GM21423 (cell line): ENCODE results near the gene LRRC61.
"Not testable (repeated sequence)": the region's sequence is repeated elsewhere in the genome, so short reads cannot be mapped to it uniquely, and the experiment has no call there.

ENCODE experiments used
- ATAC-seq: cut with Tn5 transposase; IDR thresholded peaks from one replicate; pipeline ENCODE4 v1.9.1; 2021; ENCODE audit warnings: mild to moderate bottlenecking, moderate library complexity; ENCODE audit not compliant: unreplicated experiment

LRRC61 gene

DNA sequence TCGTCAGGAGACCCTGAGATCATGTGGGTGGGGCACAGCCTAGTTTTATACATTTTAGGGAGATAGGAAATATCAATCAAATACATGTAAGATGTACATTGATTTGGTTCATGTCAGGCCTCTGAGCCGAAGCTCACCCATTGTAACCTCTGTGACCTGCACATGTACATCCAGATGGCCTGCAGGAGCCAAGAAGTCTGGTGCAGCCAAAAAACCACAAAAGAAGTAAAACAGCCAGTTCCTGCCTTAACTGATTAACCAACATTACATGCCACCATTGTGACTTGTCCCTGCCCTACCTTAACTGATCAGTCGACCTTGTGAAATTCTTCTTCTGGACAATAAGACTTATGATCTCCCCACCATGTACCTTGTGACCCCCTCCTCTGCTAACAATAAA lies 16.0 kb upstream of the LRRC61 start:
- ATAC-seq, result no peak

GRCh38 chr7:150307904-150308303 lies 15.3 kb upstream of the LRRC61 start:
- no peak for ATAC-seq

- no peak for ATAC-seq
Observed at GRCh38 chr7:150308575-150308974, 14.6 kb upstream of the LRRC61 start.

GRCh38 chr7:150311146-150311545 lies 12.0 kb upstream of the LRRC61 start:
- ATAC-seq, result no peak

DNA sequence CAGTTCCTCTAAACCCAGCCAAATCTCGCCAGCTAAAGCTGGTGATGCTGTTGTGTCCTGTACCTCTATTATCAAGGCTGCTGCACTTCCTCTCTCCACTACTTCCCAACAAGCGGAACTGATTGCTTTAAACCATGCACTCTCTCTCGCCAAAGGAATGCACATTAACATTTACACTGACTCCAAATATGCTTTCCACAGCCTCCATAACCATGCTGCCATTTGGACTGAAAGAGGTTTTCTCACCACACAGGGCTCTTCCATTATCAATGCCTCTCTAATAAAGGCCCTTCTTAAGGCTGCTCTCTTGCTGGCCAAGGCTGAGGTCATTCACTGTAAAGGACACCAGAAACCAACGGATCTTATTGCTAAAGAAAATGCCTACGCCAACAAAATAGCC lies 11.4 kb upstream of the LRRC61 start:
- no peak for ATAC-seq

DNA sequence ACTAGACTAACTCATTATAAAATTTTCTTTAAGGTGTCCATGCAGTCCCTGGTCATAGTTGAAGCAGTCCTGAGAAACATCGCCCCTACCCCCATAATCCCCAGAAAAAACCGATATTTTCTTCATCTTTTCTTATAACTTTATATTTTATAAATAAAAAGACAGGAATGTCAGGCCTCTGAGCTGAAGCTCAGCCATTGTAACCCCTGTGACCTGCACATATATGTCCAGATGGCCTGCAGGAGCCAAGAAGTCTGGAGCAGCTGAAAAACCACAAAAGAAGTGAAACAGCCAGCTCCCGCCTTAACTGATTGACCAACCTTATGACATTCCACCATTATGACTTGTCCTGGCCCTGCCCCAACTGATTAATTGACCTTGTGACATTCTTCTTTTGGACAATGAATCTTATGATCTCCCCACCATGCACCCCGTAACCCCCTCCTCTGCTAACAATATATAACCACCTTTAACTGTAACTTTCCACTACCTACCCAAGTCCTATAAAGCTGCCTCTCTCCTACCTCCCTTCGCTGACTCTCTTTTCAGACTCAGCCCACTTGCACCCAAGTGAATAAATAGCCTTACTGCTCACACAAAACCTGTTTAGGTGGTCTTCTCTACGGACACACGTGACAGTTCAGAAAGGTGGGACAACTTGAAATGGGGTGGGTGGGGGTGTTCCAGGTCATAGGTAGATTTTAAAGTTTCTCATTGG lies 10.3 kb upstream of the LRRC61 start:
- ATAC-seq, result not testable (repeated sequence)

DNA sequence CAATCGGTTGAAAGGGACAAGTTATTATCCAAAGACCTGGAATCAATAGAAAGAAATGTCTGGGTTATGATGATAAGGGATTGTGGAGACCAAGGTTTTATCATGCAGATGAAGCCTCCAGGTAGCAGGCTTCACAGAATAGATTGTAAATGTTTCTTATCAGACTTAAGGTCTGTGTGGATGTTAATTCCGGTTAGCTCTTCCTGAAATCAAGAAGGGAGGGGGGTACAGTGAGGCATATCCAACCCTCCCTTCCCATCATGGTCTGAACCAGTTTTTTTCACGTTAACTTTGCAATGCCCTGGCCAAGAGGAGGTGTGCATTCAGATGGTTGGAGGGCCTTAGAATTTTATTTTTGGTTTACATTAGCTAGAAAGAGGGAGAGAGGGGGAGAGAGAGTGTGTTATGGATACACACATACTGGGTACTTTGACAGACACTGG lies 9.8 kb upstream of the LRRC61 start:
- no peak for ATAC-seq

DNA sequence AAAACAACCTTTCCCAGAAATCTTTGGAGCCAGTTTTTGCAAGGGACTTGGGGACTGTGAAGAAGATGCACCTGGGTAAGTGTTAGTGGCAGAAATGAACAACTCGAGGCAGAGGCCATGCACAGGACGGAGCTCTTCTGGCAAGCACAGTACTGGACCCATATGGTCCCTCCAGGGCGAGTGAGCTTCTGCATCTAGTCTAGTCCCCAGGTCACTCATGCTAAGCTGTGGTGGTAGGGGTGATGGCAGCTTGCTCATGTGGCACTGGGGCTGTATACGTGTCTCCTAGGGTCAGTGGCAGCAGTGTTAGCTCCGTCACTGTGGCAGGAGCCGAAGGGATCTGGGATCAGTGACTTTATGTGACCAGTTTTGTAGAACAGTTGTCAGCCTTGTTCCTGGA lies 9.3 kb upstream of the LRRC61 start:
- no peak for ATAC-seq

DNA sequence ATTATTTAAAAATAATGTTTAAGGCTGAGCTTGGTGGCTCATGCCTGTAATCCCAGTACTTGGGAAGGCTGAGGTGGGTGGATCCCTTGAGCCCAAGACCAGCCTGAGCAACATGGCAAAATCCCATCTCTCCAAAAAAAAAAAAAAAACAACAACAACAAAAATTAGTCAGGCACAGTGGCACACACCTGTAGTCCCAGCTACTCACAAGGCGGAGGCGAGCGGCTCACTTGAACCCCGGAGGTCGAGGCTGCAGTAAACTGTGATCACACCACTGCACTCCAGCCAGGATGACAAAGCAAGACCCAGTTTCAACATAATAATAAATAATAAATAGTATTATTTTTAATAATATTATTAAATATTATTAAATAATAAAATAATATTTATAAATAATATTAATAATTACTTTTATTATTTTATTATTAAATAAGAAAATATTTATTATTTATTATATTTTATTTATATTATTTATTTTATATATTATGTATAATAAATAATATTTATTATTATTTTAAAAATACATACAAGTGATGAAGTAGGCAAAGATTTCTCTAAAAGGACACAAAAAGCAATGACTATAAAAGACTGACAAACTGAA lies 8.4 kb upstream of the LRRC61 start:
- ATAC-seq, result no peak

DNA sequence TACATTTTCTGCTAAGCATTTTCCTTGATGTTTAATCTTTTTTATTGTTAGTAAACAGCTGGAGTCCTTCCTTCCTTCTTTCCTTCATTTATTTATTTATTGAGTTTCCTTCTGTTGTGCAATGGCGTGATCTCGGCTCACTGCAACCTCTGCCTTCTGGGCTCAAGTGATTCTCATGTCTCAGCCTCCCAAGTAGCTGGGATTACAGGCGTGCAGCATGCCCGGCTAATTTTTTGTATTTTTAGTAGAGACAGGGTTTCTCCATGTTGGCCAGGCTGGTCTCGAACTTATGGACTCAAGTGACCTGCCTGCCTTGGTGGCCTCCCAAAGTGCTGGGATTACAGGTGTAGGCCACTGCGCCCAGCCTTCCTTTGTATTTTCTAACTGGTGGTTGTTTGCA lies 6.2 kb upstream of the LRRC61 start:
- not testable (repeated sequence) for ATAC-seq

GRCh38 chr7:150317748-150318444 lies 5.3 kb upstream of the LRRC61 start:
- ATAC-seq, result no peak

DNA sequence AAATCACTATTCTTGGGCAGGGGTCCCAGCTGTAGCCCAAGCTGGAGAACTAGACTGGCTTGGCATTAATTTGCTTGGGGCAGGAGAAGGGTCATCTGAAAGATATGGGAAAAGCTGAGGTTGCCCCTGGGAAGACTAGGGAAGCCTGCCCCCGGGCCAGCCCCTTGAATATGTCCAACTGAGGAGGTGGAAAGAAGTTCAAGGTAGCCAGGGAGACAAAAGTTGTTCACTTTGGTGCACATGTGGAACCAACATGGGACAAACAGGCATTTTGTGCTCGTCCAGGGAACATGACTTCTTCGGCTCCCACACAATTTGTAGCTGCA lies 1.4 kb upstream of the LRRC61 start:
- ATAC-seq, result no peak

GRCh38 chr7:150322114-150322832 lies 882 bp upstream of the LRRC61 start:
- no peak for ATAC-seq

- ATAC-seq, result no peak
Observed at GRCh38 chr7:150323682-150324372, 672 bp downstream of the LRRC61 start.

GRCh38 chr7:150324373-150324961 lies 1.3 kb downstream of the LRRC61 start:
- ATAC-seq, result no peak

- ATAC-seq, result no peak
Observed at GRCh38 chr7:150325110-150325611, 2.0 kb downstream of the LRRC61 start.

- no peak for ATAC-seq
Observed at GRCh38 chr7:150325901-150326300, 2.7 kb downstream of the LRRC61 start.

DNA sequence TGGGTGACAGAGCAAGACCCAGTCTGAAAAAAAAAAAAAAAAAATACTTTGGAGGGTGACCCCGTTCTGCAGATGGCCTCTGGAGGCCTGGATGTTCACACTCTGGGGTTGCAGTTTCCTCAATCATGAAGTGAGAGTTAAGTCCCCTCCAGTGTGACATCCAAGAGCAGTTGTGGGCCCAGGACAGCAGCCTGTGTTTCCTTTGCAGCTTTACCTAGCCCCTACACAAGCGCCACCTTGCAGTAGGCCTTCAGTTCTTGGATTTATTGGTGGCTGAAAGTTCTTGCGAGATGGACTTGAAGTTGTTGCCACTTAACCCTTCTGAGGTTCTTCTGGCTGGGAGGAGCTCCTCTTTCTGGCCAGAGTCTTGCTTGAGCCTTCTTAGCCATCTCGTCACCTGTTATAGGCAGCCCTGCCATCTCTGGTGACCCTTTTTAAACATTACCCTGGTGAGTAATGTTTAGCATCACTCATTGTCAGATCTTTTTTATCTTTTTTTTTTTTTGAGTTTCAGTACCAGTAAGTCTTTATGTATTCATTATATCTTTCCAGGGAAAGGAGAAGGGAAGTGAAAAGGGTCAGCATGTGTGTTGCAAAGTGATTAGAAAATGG lies 3.6 kb downstream of the LRRC61 start:
- no peak for ATAC-seq

DNA sequence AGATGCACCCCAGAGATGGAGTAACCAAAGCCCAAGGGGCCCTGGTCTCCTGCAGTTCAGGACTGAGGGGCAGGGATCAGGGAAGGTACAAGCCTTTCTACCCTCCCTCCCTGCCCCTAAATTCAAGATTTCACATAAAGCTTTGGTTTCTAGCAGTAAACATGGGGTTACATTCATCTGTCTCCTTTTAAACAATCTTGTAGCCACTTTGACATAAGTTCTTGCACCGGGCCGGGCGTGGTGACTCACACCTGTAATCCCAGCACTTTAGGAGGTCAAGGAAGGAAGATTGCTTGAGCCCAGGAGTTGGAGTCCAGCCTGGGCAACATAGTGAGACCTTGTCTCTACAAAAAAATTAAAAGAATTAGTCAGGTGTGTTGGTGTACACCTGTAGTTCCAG lies 4.2 kb downstream of the LRRC61 start:
- no peak for ATAC-seq
